Measurements from ENCODE around the gene OTOGL.
A peak's percentile ranks its signal among the peaks of the same experiment; 100 is the strongest.
"Not testable (repeated sequence)": the region's sequence is repeated elsewhere in the genome, so short reads cannot be mapped to it uniquely, and the experiment has no call there.

The OTOGL gene

GRCh38 chr12:80293759-80294158 lies 194.4 kb downstream of the OTOGL start:
- peak; percentile 86 for DNase-seq

- no peak for DNase-seq
These were observed 199.9 kb downstream of the OTOGL start for GRCh38 chr12:80299219-80299618.

- no peak for DNase-seq
These were observed 200.6 kb downstream of the OTOGL start for GRCh38 chr12:80299976-80300375.

GRCh38 chr12:80307436-80307835 lies 208.1 kb downstream of the OTOGL start:
- DNase-seq: not testable (repeated sequence)

- no peak for DNase-seq
These were observed 213.9 kb downstream of the OTOGL start for GRCh38 chr12:80313209-80313608.

GRCh38 chr12:80314741-80315140 lies 215.4 kb downstream of the OTOGL start:
- no peak for DNase-seq

GRCh38 chr12:80316222-80316621 lies 216.9 kb downstream of the OTOGL start:
- DNase-seq: peak; percentile 3

GRCh38 chr12:80317307-80317706 lies 218.0 kb downstream of the OTOGL start:
- DNase-seq: peak; percentile 58

- no peak for DNase-seq
These were observed 218.6 kb downstream of the OTOGL start for GRCh38 chr12:80317899-80318298.

- no peak for DNase-seq
These were observed 220.9 kb downstream of the OTOGL start for GRCh38 chr12:80320121-80320678.

GRCh38 chr12:80321653-80322052 lies 222.3 kb downstream of the OTOGL start:
- DNase-seq: no peak

- DNase-seq: no peak
These were observed 226.0 kb downstream of the OTOGL start for GRCh38 chr12:80325167-80325959.

GRCh38 chr12:80332827-80333226 lies 233.5 kb downstream of the OTOGL start:
- no peak for DNase-seq

GRCh38 chr12:80352474-80352873 lies 253.1 kb downstream of the OTOGL start:
- no peak for DNase-seq

GRCh38 chr12:80353254-80353653 lies 253.9 kb downstream of the OTOGL start:
- no peak for DNase-seq

- no peak for DNase-seq
These were observed 256.8 kb downstream of the OTOGL start for GRCh38 chr12:80356097-80356496.

GRCh38 chr12:80359703-80360102 lies 260.4 kb downstream of the OTOGL start:
- DNase-seq: no peak

- DNase-seq: no peak
These were observed 264.7 kb downstream of the OTOGL start for GRCh38 chr12:80364056-80364455.

- no peak for DNase-seq
These were observed 274.3 kb downstream of the OTOGL start for GRCh38 chr12:80373666-80374065.

- no peak for DNase-seq
These were observed 275.3 kb downstream of the OTOGL start for GRCh38 chr12:80374615-80375014.

GRCh38 chr12:80377140-80377794 lies 277.9 kb downstream of the OTOGL start:
- DNase-seq: no peak

- DNase-seq: no peak
These were observed 281.8 kb downstream of the OTOGL start for GRCh38 chr12:80381121-80381520.

GRCh38 chr12:80382254-80382653 lies 282.9 kb downstream of the OTOGL start:
- no peak for DNase-seq

- no peak for DNase-seq
These were observed 301.2 kb downstream of the OTOGL start for GRCh38 chr12:80400571-80400991.
